NCI-H1436 treated with DMSO at 0.1 percent for 48 hours (cell line): ENCODE results near the gene MEF2D.

Experiments
- DNase-seq: peaks from one replicate; lab custom pipeline; 2025; lab: John Stamatoyannopoulos, UW

The MEF2D gene

DNA sequence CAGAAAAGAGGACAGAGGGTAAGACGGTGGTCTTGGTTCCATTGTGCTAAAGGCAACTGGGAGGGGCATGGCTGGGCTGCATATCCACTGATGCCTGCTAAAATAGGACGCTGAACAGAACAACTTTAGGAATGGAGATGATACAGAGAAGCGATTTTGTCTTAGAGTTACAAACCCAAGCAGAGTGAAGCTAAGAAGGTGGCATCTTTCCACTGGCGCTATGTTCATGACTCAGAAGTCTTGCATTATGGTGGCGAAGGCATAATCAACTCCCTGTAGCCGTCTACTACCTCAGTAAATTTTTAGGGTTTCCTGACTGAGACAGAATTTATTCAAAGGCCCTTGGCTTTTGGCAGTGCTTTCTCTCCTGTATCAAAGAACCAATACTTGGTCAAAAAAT lies 57.3 kb downstream of the MEF2D start:
- DNase-seq = no peak

DNA sequence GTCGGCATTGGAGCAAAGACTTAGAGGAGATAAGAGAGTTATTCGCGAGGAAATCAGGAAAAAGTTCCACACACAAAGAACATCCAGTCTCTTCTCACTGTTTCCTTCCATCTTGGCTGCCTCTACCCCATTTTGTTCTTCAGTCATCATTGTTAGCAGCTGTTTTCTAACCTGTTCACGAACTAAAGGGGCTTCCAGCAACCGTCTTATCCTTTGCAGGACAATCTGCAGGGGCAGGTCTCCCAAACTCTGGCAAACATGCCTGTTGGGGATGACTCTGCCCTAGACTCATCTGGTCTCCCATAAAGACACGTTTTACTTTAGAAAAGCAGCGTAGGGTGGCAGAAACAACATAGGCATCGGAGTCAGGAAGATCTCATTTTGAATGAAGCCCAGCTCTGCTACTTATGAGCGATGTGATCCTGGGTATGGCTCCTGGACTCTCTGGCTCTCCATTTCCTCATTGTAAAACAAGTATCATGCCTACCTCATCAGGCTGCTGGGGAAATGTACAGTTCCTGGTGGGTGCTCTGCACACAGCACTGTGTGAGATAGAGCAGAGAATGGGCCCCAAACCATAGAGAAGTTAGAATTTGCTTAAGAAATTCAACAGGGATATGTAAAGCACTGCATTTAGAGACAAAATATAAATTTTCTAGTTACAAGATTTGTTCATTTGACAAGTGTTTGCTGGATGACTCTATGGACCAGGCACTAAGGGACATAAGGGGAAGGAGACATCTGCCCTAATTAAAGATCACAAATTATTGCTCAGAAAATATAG lies 59.7 kb downstream of the MEF2D start:
- DNase-seq = no peak

DNA sequence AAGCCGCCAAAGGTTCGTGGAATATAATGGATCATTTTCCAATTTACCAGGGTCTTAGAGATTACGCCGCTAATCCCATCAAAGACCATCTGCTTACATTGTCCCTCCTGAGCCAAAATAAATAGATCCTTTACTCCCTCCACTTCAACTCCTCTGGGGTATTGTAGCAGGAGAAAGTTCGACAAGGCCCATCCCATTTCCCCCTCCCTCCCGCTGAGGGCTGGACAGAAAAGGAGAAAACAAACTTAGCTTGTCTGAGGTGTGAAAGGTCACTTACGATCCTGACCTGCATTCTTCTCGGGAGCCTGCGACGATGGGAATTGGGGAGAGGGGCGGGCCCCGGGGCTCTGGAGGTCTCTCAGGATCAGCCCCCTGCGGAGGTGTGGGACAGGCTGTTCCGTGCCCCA lies 60.8 kb downstream of the MEF2D start:
- DNase-seq = no peak

GRCh38 chr1:156439036-156439776 lies 61.4 kb downstream of the MEF2D start:
- no peak for DNase-seq

DNA sequence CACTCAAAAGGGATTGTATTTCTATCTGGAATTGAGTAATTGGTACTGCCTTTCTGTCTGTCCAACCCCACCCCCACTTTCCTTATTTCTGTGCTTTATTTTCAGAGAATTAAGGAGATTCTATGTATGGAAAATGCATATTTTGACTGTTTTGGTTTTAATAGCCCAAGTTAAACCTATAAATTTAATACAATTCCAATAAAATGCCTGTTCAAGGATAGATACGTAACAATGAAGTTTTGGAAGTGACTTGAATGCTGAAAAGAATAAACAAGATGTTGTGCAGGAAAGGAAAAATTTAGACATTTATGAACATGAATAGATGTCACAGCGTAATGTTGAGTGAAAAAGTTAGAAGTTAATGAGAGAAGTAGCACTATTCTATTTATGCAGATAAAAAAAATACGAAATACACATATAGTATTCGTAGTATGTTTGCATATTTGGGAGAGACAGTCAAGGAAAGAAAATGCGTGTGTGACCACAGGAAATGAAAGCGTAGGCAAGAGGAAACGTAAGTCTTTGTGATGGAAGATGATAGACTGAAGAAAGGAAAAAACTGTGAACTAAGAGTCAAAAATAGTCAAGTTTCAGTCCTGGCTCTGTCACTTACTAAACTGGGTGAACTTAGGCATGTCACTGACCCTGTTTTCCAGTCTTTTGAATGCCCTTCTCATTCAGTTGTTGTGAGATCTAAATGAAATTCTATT lies 62.1 kb downstream of the MEF2D start:
- no peak for DNase-seq

- DNase-seq = no peak
Observed at GRCh38 chr1:156437037-156437867, 63.3 kb downstream of the MEF2D start.

DNA sequence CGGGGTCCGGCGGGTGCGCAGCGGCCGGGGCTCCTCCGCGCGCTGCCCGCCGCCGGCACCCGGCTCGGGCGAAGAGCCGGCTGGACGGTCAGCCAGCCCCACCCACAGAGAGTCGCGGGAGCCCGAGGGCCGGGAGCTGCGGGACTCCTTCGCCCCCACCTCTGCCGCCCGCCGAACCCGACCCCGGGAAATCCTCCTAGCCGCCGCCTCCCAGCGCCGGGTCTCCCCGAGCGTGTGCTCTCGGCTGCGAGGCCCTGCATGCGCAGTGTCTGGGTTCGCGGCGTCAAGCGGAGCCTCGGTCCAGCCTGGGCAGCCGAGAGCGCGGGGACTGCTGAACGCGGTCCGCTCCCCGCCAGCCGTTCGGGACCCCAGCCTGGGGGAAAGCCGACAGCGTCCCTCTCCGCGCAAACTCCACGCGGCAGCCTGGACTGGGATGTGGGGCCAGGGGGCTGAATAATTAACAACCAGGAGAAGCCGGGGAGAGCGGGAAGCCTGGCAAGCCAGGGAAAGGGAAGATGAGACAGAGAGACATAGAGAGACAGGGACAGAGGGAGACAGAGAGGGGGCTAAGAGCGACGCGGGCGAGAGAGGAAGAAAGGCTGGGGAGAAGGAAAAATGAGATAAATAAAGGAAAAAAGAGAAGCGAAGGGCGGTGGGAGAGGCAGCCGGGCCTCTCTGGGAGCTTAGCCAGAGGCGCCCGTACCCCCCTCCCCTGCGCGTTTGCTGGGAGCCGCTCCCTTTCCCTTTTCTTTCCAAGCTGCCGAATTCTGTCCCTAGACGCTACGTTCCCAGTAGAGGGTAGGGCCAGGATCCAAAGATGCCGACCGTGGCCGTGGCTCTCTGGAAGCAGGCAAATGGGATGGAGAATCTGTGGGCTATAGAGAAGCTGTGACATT lies 64.2 kb downstream of the MEF2D start:
- no peak for DNase-seq

GRCh38 chr1:156435545-156436140 lies 64.9 kb downstream of the MEF2D start:
- no peak for DNase-seq

- DNase-seq = no peak
Observed at GRCh38 chr1:156434989-156435544, 65.5 kb downstream of the MEF2D start.

- DNase-seq = no peak
Observed at GRCh38 chr1:156433602-156434001, 67.0 kb downstream of the MEF2D start.

GRCh38 chr1:156433032-156433431 lies 67.5 kb downstream of the MEF2D start:
- DNase-seq = no peak

GRCh38 chr1:156432669-156433018 lies 67.9 kb downstream of the MEF2D start:
- DNase-seq = no peak

- no peak for DNase-seq
Observed at GRCh38 chr1:156431769-156432668, 68.6 kb downstream of the MEF2D start.

DNA sequence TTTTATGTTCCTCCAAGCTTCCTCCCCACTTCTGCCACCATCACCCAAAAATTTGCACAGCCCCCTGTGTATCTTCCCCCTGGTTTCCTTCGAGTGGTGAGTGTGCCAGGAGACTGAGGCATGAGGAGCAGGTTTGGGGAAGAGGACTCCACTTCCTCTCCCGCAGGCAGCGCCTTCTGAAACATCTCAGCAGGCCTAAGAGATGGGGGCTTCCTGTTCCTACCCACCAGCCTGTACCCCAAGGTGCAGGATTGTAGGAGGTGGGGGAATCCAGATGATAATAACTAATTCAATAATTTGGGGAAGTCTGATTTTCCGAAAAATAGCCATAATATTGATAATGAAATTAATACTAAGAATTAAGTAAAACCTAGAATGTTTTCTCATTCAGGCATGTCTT lies 69.2 kb downstream of the MEF2D start:
- no peak for DNase-seq

- no peak for DNase-seq
Observed at GRCh38 chr1:156430866-156431265, 69.7 kb downstream of the MEF2D start.

GRCh38 chr1:156430303-156430702 lies 70.3 kb downstream of the MEF2D start:
- DNase-seq = no peak

DNA sequence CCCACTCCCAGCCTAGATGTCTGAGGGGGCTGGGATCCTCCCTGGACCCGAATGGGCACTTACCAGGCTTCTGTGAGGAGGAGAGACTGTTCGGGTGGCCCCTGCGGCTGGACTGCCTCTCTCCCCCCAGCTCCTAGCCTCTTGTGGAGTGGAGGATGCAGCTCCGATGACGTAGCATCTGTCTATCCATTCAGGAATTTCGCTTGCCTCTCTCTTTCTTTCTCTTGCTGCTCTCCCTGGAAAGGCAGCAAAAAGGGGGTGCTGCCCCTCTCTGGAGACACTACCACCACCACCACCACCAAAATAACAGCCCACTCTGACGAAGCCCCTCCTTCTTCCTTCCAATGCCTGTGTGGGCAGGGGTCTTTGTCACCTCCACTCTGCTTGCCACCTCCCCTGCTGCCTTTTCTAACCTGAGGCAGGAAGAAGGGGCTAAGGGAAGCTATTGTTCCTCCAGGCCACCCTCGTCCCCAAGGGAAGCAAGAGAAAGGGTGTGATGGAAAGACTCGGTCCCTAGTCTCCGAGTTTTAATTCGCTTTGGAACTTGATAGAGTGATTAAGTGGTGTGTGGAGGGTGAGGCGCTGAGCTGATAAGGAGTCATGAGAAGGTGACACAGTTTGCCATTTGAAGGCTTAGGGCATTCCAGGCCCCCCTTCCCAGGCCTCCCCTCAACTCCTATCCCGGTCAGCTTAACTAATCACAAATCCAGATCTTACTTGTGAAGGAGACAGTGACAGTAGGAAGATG lies 71.1 kb downstream of the MEF2D start:
- no peak for DNase-seq

- DNase-seq = no peak
Observed at GRCh38 chr1:156428746-156429288, 71.8 kb downstream of the MEF2D start.
